Trophoblast cell (in vitro differentiated cells and primary cell): ENCODE data around the gene EFCAB9.

Experiments
- DNase-seq, 2 donors: peaks; one replicate each; pipeline ENCODE4 v3.0.0-alpha.2; 2016
- H2AFZ ChIP-seq: 2 replicates; pipeline ENCODE4 v1.6.1; 2013; ENCODE audit warnings: low read length, moderate library complexity, mild to moderate bottlenecking; ENCODE audit not compliant: insufficient read depth, poor library complexity
- H2AK5ac ChIP-seq: 2 replicates; pipeline ENCODE4 v1.6.1; 2013; ENCODE audit warnings: mild to moderate bottlenecking, low read length
- H2BK120ac ChIP-seq: 2 replicates; pipeline ENCODE4 v1.6.1; 2013; ENCODE audit warnings: low read length, mild to moderate bottlenecking, moderate library complexity; ENCODE audit not compliant: insufficient read depth, poor library complexity
- H2BK12ac ChIP-seq: 2 replicates; pipeline ENCODE4 v1.6.1; 2013; ENCODE audit warnings: mild to moderate bottlenecking, low read length, moderate library complexity
- H2BK5ac ChIP-seq: 2 replicates; pipeline ENCODE4 v1.6.1; 2013; ENCODE audit warnings: low read length, low read depth, moderate library complexity, mild to moderate bottlenecking; ENCODE audit not compliant: poor library complexity
- H3K14ac ChIP-seq: 2 replicates; pipeline ENCODE4 v1.6.1; 2013; ENCODE audit warnings: mild to moderate bottlenecking, low read length
- H3K18ac ChIP-seq: 2 replicates; pipeline ENCODE4 v1.6.1; 2013; ENCODE audit warnings: mild to moderate bottlenecking, low read length
- H3K23ac ChIP-seq: 2 replicates; pipeline ENCODE4 v1.6.1; 2013; ENCODE audit warnings: low read length
- H3K27ac ChIP-seq: 2 replicates; pipeline ENCODE4 v1.5.1; 2013; ENCODE audit warnings: low read depth, mild to moderate bottlenecking, inconsistent platforms, low read length, moderate library complexity
- H3K27me3 ChIP-seq: 2 replicates; pipeline ENCODE4 v1.6.1; 2013; ENCODE audit warnings: inconsistent platforms, mild to moderate bottlenecking, low read length, moderate library complexity; ENCODE audit not compliant: insufficient read depth
- H3K36me3 ChIP-seq, 2 experiments: 1 replicate in 1 of 2; 2 replicates in 1 of 2; pipeline ENCODE4 v1.6.1; 2013; ENCODE audit warnings: low read length in 2 of 2, mild to moderate bottlenecking in 2 of 2, moderate library complexity in 1 of 2; ENCODE audit not compliant: insufficient read depth in 2 of 2, control insufficient read depth in 1 of 2
- H3K4ac ChIP-seq: 2 replicates; pipeline ENCODE4 v1.6.1; 2013; ENCODE audit warnings: low read depth, mild to moderate bottlenecking, low read length, moderate library complexity
- H3K4me1 ChIP-seq, 2 experiments: 1 replicate in 1 of 2; 2 replicates in 1 of 2; pipeline ENCODE4 v1.6.1; 2013; ENCODE audit warnings: low read length in 2 of 2, mild to moderate bottlenecking in 2 of 2, moderate library complexity in 1 of 2; ENCODE audit not compliant: insufficient read depth in 2 of 2, control insufficient read depth in 1 of 2
- H3K4me2 ChIP-seq: 2 replicates; pipeline ENCODE4 v1.6.1; 2013; ENCODE audit warnings: inconsistent platforms, mild to moderate bottlenecking, low read length, moderate library complexity
- H3K4me3 ChIP-seq: 2 replicates; pipeline ENCODE4 v1.5.1; 2013; ENCODE audit warnings: mild to moderate bottlenecking, low read depth, low read length, inconsistent platforms
- H3K79me1 ChIP-seq: one replicate; pipeline ENCODE4 v1.6.1; 2013; ENCODE audit warnings: low read length
- H3K79me2 ChIP-seq: 2 replicates; pipeline ENCODE4 v1.6.1; 2013; ENCODE audit warnings: low read length, mild to moderate bottlenecking; ENCODE audit not compliant: control insufficient read depth, insufficient read depth, poor library complexity
- H3K9ac ChIP-seq: 2 replicates; pipeline ENCODE4 v1.6.1; 2013; ENCODE audit warnings: mild to moderate bottlenecking, low read length
- H3K9me3 ChIP-seq: 2 replicates; pipeline ENCODE4 v1.6.1; 2013; ENCODE audit warnings: low read depth, mild to moderate bottlenecking, control low read depth, inconsistent platforms, low read length; ENCODE audit not compliant: insufficient read depth
- H4K12ac ChIP-seq: 2 replicates; pipeline ENCODE4 v1.6.1; 2013; ENCODE audit warnings: low read depth, mild to moderate bottlenecking, low read length, moderate library complexity
- H4K8ac ChIP-seq: 2 replicates; pipeline ENCODE4 v1.6.1; 2013; ENCODE audit warnings: low read depth, mild to moderate bottlenecking, low read length, moderate library complexity
- H4K91ac ChIP-seq: one replicate; pipeline ENCODE4 v1.6.1; 2013; ENCODE audit warnings: low read depth, mild to moderate bottlenecking, low read length, moderate library complexity
- WGBS: extraction: QIAGEN DNeasy Blood & Tissue Kit; methylation state at CpG from one replicate; pipeline ENCODE4 v1.1.7; 2013; ENCODE audit warnings: missing lambda C conversion rate; ENCODE audit not compliant: insufficient read length, insufficient coverage; ENCODE audit errors: extremely low coverage; 5-methylcytosine and 5-hydroxymethylcytosine counted together

Gene EFCAB9

GRCh38 chr5:172243302-172243701 is 49.3 kb downstream of the EFCAB9 start:
- H2BK120ac ChIP-seq = no peak overlapping the region
- no peak overlapping the region for H4K12ac ChIP-seq
- H3K4me3 ChIP-seq = no peak overlapping the region
- no peak overlapping the region for H2BK12ac ChIP-seq
- no peaks in the 10 kb centered on the region for H3K36me3 ChIP-seq
- peaks cover 0 to 3% of the 10 kb centered on the region in 2 experiments for H3K4me1 ChIP-seq
- no peak overlapping the region for H4K91ac ChIP-seq
- no peak overlapping the region for H4K8ac ChIP-seq
- H3K4me2 ChIP-seq = no peak overlapping the region
- WGBS = no CpG with 5 or more reads among the region's 3 CpGs
- H2AK5ac ChIP-seq = no peak overlapping the region
- H3K79me1 ChIP-seq = no peaks in the 10 kb centered on the region
- H3K79me2 ChIP-seq = peaks cover 9% of the 10 kb centered on the region
- H3K14ac ChIP-seq = no peak overlapping the region
- no peaks in the 10 kb centered on the region for H3K27me3 ChIP-seq
- no peak overlapping the region for H2BK5ac ChIP-seq
- no peak overlapping the region for H3K23ac ChIP-seq
- no peak overlapping the region for H3K4ac ChIP-seq
- DNase-seq = no peak
- no peak overlapping the region for H3K18ac ChIP-seq
- H2AFZ ChIP-seq = no peak overlapping the region
- no peaks in the 10 kb centered on the region for H3K9me3 ChIP-seq
- H3K27ac ChIP-seq = no peak overlapping the region
- H3K9ac ChIP-seq = no peak overlapping the region

GRCh38 chr5:172245046-172245445 is 51.1 kb downstream of the EFCAB9 start:
- DNase-seq = no peak
- H3K9ac ChIP-seq = no peak overlapping the region
- H2BK12ac ChIP-seq = no peak overlapping the region
- no peak overlapping the region for H3K4me3 ChIP-seq
- no peak overlapping the region for H3K14ac ChIP-seq
- H4K91ac ChIP-seq = no peak overlapping the region
- no peak overlapping the region for H2BK120ac ChIP-seq
- no peaks in the 10 kb centered on the region for H3K27me3 ChIP-seq
- no CpG with 5 or more reads among the region's 2 CpGs for WGBS
- H3K79me1 ChIP-seq = no peaks in the 10 kb centered on the region
- H4K12ac ChIP-seq = no peak overlapping the region
- H2AK5ac ChIP-seq = no peak overlapping the region
- H3K36me3 ChIP-seq = no peaks in the 10 kb centered on the region
- no peak overlapping the region for H3K18ac ChIP-seq
- no peak overlapping the region for H2AFZ ChIP-seq
- H3K27ac ChIP-seq = no peak overlapping the region
- peak overlapping the region; percentile 96 for H3K4ac ChIP-seq
- H3K9me3 ChIP-seq = no peaks in the 10 kb centered on the region
- no peak overlapping the region for H3K4me2 ChIP-seq
- no peak overlapping the region for H2BK5ac ChIP-seq
- H3K79me2 ChIP-seq = peaks cover 11% of the 10 kb centered on the region
- H4K8ac ChIP-seq = no peak overlapping the region
- peaks cover 0 to 7% of the 10 kb centered on the region in 2 experiments for H3K4me1 ChIP-seq
- no peak overlapping the region for H3K23ac ChIP-seq

- Histone ChIP-seq H4K91ac (no peak overlapping the region), H3K4ac (peak overlapping the region; percentile 96), H3K36me3 (peaks cover 0 to 2% of the 10 kb centered on the region in 2 experiments), H3K4me2 (no peak overlapping the region), H2AK5ac (no peak overlapping the region), H2BK120ac (no peak overlapping the region), H3K4me3 (no peak overlapping the region), H4K12ac (no peak overlapping the region), H3K27me3 (no peaks in the 10 kb centered on the region), H3K79me2 (peaks cover 11% of the 10 kb centered on the region), H2AFZ (no peak overlapping the region), H3K79me1 (no peaks in the 10 kb centered on the region), H2BK5ac (no peak overlapping the region), H4K8ac (no peak overlapping the region), H3K9ac (no peak overlapping the region), H3K27ac (no peak overlapping the region), H2BK12ac (no peak overlapping the region), H3K18ac (no peak overlapping the region), H3K9me3 (no peaks in the 10 kb centered on the region), H3K23ac (no peak overlapping the region), H3K14ac (no peak overlapping the region), H3K4me1 (peaks cover 0 to 7% of the 10 kb centered on the region in 2 experiments)
- WGBS = no CpG with 5 or more reads among the region's 1 CpG
- no peak for DNase-seq
Measured at GRCh38 chr5:172245703-172246125, 51.7 kb downstream of the EFCAB9 start.

GRCh38 chr5:172248637-172249036 is 54.7 kb downstream of the EFCAB9 start:
- Histone ChIP-seq H3K4ac (peak overlapping the region; percentile 40), H3K36me3 (peaks cover 2 to 3% of the 10 kb centered on the region in 2 experiments), H3K4me1 (peaks cover 0 to 7% of the 10 kb centered on the region in 2 experiments), H2BK12ac (no peak overlapping the region), H4K91ac (no peak overlapping the region), H3K79me2 (peaks cover 11% of the 10 kb centered on the region), H3K9me3 (no peaks in the 10 kb centered on the region), H3K14ac (no peak overlapping the region), H2BK120ac (no peak overlapping the region), H3K4me3 (no peak overlapping the region), H4K8ac (no peak overlapping the region), H2AFZ (no peak overlapping the region), H3K9ac (no peak overlapping the region), H2BK5ac (no peak overlapping the region), H3K27ac (no peak overlapping the region), H4K12ac (no peak overlapping the region), H2AK5ac (no peak overlapping the region), H3K23ac (no peak overlapping the region), H3K27me3 (no peaks in the 10 kb centered on the region), H3K18ac (no peak overlapping the region), H3K4me2 (no peak overlapping the region), H3K79me1 (no peaks in the 10 kb centered on the region)
- no peak for DNase-seq
- WGBS = no CpG with 5 or more reads among the region's 2 CpGs
